ENCODE measurements around the gene SGTA. TPM values are rescaled to one million over a fixed set of nuclear protein-coding genes. Genes with fewer than 3 reads are reported as not detected.

SGTA gene
- total RNA-seq, 1 experiment from 2014 or later = 109 TPM

DNA sequence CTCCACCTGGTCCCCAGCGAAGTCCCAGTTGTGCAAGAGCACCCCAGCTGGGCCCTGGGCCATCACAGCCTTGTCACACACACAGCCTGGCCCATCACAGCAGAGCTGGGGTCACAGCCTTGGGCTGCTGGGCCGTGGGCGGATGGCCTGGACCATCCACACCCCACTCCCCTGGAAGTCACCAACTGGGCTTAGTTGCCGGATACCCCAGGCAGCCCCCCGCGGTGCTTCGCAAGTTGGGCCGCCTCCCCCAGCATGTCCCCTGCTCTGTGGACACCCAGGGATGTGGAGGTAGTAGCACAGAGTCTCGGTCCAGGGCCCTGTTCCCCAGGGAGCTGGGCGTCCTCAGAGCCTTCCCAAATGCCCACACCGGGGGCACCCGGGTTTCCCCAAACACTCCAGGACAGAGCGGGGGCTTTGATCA, 32.1 kb upstream of the SGTA start:
- Histone ChIP-seq H4K20me1 (ENCODE audit: insufficient read depth) (no peaks in the 10 kb centered on the region), H3K4me2 (ENCODE audit: low read length) (no peak overlapping the region), H3K4me3 (replicated peaks in 1 of 2; ENCODE audit: low read depth in 1 of 2, low read length in 2 of 2) (no peak overlapping the region), H3K9me2 (ENCODE audit: insufficient read depth) (no peaks in the 10 kb centered on the region), H3K79me2 (ENCODE audit: insufficient read depth, low read length) (0 out of 2 replicates have a peak, but pooled peaks cover 2% of the 10 kb centered on the region), H3K27ac (ENCODE audit: low read depth, low read length) (no peak overlapping the region), H3K9ac (ENCODE audit: low read length) (no peak overlapping the region), H2AFZ (ENCODE audit: low read depth, low read length, poor library complexity, severe bottlenecking) (no peak overlapping the region), H3K9me3 (ENCODE audit: control insufficient read depth in 1 of 2, insufficient read depth in 1 of 2, low read depth in 1 of 2, low read length in 2 of 2) (no peaks in the 10 kb centered on the region), H3K36me3 (ENCODE audit: control insufficient read depth in 1 of 2, insufficient read depth in 2 of 2, low read length in 2 of 2) (peaks cover 2 to 8% of the 10 kb centered on the region in 2 experiments; a peak in 3 of 4 replicates), H3K4me1 (ENCODE audit: control insufficient read depth in 1 of 2, insufficient read depth in 2 of 2, low read length in 2 of 2) (peaks cover 6 to 15% of the 10 kb centered on the region in 2 experiments), H3K27me3 (ENCODE audit: insufficient read depth, low read length) (no peaks in the 10 kb centered on the region)
- ChIA-PET POLR2A (no interaction called here), RAD21 (ENCODE audit: low non-redundant PET in 1 of 2, low total read pairs in 2 of 2, uncharacterized antibody in 2 of 2, unreplicated experiment in 2 of 2) (no interaction called here), CTCF (no interaction called here)
- DNase-seq (ENCODE audit: low read depth, low spot score) (no peak), ATAC-seq (no peak)
- no TSS peak for BruUV-seq (replicated peaks)
- TF ChIP-seq CBX3 (IDR thresholded peaks at IDR 0.05; ENCODE audit: low read depth) (no peak), SP1 (IDR thresholded peaks at IDR 0.05; ENCODE audit: low read depth) (no peak), RAD21 (IDR thresholded peaks at IDR 0.05; ENCODE audit: low read depth) (no peak), EGR1 (IDR thresholded peaks at IDR 0.05; ENCODE audit: low read depth) (no peak), CEBPB (IDR thresholded peaks at IDR 0.05; ENCODE audit: low read depth) (no peak), YY1 (IDR thresholded peaks at IDR 0.05; ENCODE audit: extremely low read depth, insufficient replicate concordance, low read depth, low read length) (no peak), SRF (IDR thresholded peaks at IDR 0.05; ENCODE audit: low read depth) (no peak), ZFX (IDR thresholded peaks at IDR 0.05) (no peak), JUND (IDR thresholded peaks at IDR 0.05) (no peak)
- TF ChIP-seq, protein P1, sequence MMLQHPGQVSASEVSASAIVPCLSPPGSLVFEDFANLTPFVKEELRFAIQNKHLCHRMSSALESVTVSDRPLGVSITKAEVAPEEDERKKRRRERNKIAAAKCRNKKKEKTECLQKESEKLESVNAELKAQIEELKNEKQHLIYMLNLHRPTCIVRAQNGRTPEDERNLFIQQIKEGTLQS (IDR thresholded peaks at IDR 0.05) = no peak
- intact Hi-C loops (cut with micrococcal nuclease) = no loop called here

DNA sequence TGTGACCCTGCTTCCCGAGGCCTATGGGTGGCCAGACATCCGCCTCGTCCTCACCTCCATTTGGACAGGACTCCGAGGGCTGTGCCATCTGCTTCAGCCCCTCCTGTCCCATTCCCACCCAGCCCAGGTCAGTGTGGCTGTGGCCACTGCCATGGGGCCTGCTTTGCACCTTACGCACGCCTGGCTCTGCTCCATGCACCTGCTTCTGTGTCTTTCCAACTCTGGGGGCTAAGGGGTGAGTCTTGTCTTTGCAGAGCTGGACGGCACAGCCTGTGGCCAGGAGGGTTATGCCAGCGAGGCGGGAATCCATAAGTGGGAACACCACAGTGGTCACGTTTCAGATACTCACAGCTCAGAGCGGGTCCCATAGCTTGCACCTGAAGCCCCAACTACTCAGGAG, 31.4 kb upstream of the SGTA start:
- Histone ChIP-seq H3K79me2 (ENCODE audit: insufficient read depth, low read length) (no peaks in the 10 kb centered on the region), H3K4me1 (ENCODE audit: control insufficient read depth in 1 of 2, insufficient read depth in 2 of 2, low read length in 2 of 2) (peaks cover 6 to 13% of the 10 kb centered on the region in 2 experiments), H3K9me3 (ENCODE audit: control insufficient read depth in 1 of 2, insufficient read depth in 1 of 2, low read depth in 1 of 2, low read length in 2 of 2) (no peaks in the 10 kb centered on the region), H3K9ac (ENCODE audit: low read length) (no peak overlapping the region), H2AFZ (ENCODE audit: low read depth, low read length, poor library complexity, severe bottlenecking) (no peak overlapping the region), H4K20me1 (ENCODE audit: insufficient read depth) (no peaks in the 10 kb centered on the region), H3K27ac (ENCODE audit: low read depth, low read length) (no peak overlapping the region), H3K27me3 (ENCODE audit: insufficient read depth, low read length) (no peaks in the 10 kb centered on the region), H3K4me3 (replicated peaks in 1 of 2; ENCODE audit: low read depth in 1 of 2, low read length in 2 of 2) (no peak overlapping the region), H3K9me2 (ENCODE audit: insufficient read depth) (no peaks in the 10 kb centered on the region), H3K4me2 (ENCODE audit: low read length) (no peak overlapping the region), H3K36me3 (ENCODE audit: control insufficient read depth in 1 of 2, insufficient read depth in 2 of 2, low read length in 2 of 2) (peaks cover 2 to 11% of the 10 kb centered on the region in 2 experiments; a peak in 3 of 4 replicates)
- no peak for DNase-seq (ENCODE audit: low read depth, low spot score)
- intact Hi-C loops (cut with micrococcal nuclease) = no loop called here
- no peak for ATAC-seq
- ChIA-PET RAD21 (ENCODE audit: low non-redundant PET in 1 of 2, low total read pairs in 2 of 2, uncharacterized antibody in 2 of 2, unreplicated experiment in 2 of 2) (no interaction called here), CTCF (no interaction called here), POLR2A (no interaction called here)
- TF ChIP-seq, protein P2, sequence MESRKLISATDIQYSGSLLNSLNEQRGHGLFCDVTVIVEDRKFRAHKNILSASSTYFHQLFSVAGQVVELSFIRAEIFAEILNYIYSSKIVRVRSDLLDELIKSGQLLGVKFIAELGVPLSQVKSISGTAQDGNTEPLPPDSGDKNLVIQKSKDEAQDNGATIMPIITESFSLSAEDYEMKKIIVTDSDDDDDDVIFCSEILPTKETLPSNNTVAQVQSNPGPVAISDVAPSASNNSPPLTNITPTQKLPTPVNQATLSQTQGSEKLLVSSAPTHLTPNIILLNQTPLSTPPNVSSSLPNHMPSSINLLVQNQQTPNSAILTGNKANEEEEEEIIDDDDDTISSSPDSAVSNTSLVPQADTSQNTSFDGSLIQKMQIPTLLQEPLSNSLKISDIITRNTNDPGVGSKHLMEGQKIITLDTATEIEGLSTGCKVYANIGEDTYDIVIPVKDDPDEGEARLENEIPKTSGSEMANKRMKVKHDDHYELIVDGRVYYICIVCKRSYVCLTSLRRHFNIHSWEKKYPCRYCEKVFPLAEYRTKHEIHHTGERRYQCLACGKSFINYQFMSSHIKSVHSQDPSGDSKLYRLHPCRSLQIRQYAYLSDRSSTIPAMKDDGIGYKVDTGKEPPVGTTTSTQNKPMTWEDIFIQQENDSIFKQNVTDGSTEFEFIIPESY (IDR thresholded peaks at IDR 0.05; ENCODE audit: extremely low read depth, insufficient replicate concordance, low read length) = no peak
- no TSS peak for BruUV-seq (replicated peaks)

Data from HCT116 (cell line).